HG03045 (cell line): ENCODE measurements around the gene NAPSA.
"Not testable (repeated sequence)": the region's sequence is repeated elsewhere in the genome, so short reads cannot be mapped to it uniquely, and the experiment has no call there.

Experiments
- ATAC-seq: cut with Tn5 transposase; IDR thresholded peaks from one replicate; pipeline ENCODE4 v1.9.1; 2021; ENCODE audit warnings: mild to moderate bottlenecking, moderate library complexity; ENCODE audit not compliant: unreplicated experiment

NAPSA gene

GRCh38 chr19:50361290-50362029 lies 4.0 kb downstream of the NAPSA start:
- no peak for ATAC-seq

- no peak for ATAC-seq
Measured at GRCh38 chr19:50359328-50359818, 6.1 kb downstream of the NAPSA start.

- ATAC-seq, result peak; percentile 47
Measured at GRCh38 chr19:50358483-50359327, 6.7 kb downstream of the NAPSA start.

- peak; percentile 55 for ATAC-seq
Measured at GRCh38 chr19:50357178-50358100, 8.0 kb downstream of the NAPSA start.

GRCh38 chr19:50356691-50357177 lies 8.7 kb downstream of the NAPSA start:
- no peak for ATAC-seq

GRCh38 chr19:50353487-50353880 lies 12.0 kb downstream of the NAPSA start:
- ATAC-seq, result not testable (repeated sequence)

- no peak for ATAC-seq
Measured at GRCh38 chr19:50352242-50352641, 13.2 kb downstream of the NAPSA start.

- no peak for ATAC-seq
Measured at GRCh38 chr19:50349277-50350057, 16.0 kb downstream of the NAPSA start.

GRCh38 chr19:50347089-50347581 lies 18.3 kb downstream of the NAPSA start:
- not testable (repeated sequence) for ATAC-seq

GRCh38 chr19:50344661-50345318 lies 20.6 kb downstream of the NAPSA start:
- ATAC-seq, result no peak

- peak; percentile 48 for ATAC-seq
Measured at GRCh38 chr19:50341091-50341564, 24.3 kb downstream of the NAPSA start.

GRCh38 chr19:50340331-50340730 lies 25.1 kb downstream of the NAPSA start:
- no peak for ATAC-seq

GRCh38 chr19:50337031-50337430 lies 28.4 kb downstream of the NAPSA start:
- ATAC-seq, result not testable (repeated sequence)

- no peak for ATAC-seq
Measured at GRCh38 chr19:50334741-50335421, 30.6 kb downstream of the NAPSA start.

GRCh38 chr19:50333737-50334617 lies 31.5 kb downstream of the NAPSA start:
- ATAC-seq, result peak; percentile 29

GRCh38 chr19:50333235-50333736 lies 32.2 kb downstream of the NAPSA start:
- ATAC-seq, result peak; percentile 44
